ENCODE measurements around the gene TMEM233. TPM values are rescaled to one million over a fixed set of nuclear protein-coding genes. Genes with fewer than 3 reads are reported as not detected.

TMEM233 gene
- total and polyA plus RNA-seq, 10 of the 15 experiments (the other 5 are each of a cell fraction or from before 2014, with no cell fraction given): not detected

DNA sequence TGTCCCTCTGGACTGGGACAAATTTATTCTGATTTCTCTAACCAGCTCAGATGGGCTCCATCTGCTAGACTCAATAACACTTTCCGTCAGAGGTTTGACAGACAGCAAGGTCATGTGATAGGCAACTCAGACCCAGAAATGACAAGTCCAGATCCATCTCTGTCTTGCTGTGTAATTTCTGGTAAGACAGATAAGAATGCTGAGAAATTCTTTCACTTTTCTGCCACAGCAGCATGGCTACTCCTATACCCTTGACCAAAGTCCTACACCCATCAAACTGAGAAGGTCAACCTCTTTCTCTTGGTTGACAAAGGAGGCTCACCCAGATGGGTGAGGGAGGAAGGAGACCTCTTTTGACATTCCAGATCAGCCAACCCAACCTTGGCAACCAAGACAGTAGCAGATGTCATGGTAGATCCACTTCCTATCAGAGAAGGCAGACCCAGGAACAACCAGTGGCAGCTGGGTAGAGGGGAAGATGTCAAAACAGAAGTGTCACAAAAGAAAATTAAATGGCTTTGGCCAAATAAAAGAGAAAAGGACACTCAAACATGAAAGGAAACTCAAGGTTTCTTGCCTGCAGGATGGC is 37.5 kb downstream of the TMEM233 start:
- no peak overlapping the region for H3K9ac ChIP-seq (ENCODE audit: control insufficient read depth, insufficient read depth, low read length)
- no peak overlapping the region for H2AFZ ChIP-seq (ENCODE audit: control insufficient read depth, low read depth, low read length)
- no peak for ATAC-seq
- H4K20me1 ChIP-seq (ENCODE audit: control insufficient read depth, insufficient read depth): no peaks in the 10 kb centered on the region; the same call in 1 of the 2 replicates
- no peak for TF ChIP-seq TCF12 (IDR thresholded peaks at IDR 0.05; ENCODE audit: low read depth, low read length)
- no peak for TF ChIP-seq MYB (IDR thresholded peaks at IDR 0.05; ENCODE audit: borderline replicate concordance, low read depth, low read length)
- no peak for TF ChIP-seq CBFB (IDR thresholded peaks at IDR 0.05; ENCODE audit: low read depth)
- TF ChIP-seq, protein P1, sequence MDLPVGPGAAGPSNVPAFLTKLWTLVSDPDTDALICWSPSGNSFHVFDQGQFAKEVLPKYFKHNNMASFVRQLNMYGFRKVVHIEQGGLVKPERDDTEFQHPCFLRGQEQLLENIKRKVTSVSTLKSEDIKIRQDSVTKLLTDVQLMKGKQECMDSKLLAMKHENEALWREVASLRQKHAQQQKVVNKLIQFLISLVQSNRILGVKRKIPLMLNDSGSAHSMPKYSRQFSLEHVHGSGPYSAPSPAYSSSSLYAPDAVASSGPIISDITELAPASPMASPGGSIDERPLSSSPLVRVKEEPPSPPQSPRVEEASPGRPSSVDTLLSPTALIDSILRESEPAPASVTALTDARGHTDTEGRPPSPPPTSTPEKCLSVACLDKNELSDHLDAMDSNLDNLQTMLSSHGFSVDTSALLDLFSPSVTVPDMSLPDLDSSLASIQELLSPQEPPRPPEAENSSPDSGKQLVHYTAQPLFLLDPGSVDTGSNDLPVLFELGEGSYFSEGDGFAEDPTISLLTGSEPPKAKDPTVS (IDR thresholded peaks at IDR 0.05; ENCODE audit: low read depth, low read length): no peak
- no peak for TF ChIP-seq SRF (IDR thresholded peaks at IDR 0.05; ENCODE audit: low read depth in 2 of 2, low read length in 2 of 2)
- TF ChIP-seq ZBTB11 (CRISPR knock-in tag; IDR thresholded peaks at IDR 0.05): no peak
- no peak for TF ChIP-seq MXI1 (IDR thresholded peaks at IDR 0.05; ENCODE audit: low read depth, low read length)
- TF ChIP-seq SIX5 (IDR thresholded peaks at IDR 0.05; ENCODE audit: low read depth, low read length, severe bottlenecking): no peak
- no peak for TF ChIP-seq ZNF622 (IDR thresholded peaks at IDR 0.05)
- TF ChIP-seq TAF1 (IDR thresholded peaks at IDR 0.05; ENCODE audit: borderline replicate concordance, low read depth, low read length): no peak
- no peak overlapping the region for H3K27ac ChIP-seq (ENCODE audit: control insufficient read depth, insufficient read depth)
- H3K27me3 ChIP-seq (replicated peaks in 1 of 2; ENCODE audit: control insufficient read depth in 2 of 2, insufficient read depth in 2 of 2, low read length in 1 of 2): no peaks in the 10 kb centered on the region; a peak in 1 of 4 replicates
- no peak for FAIRE-seq
- ChIA-PET RAD21 (ENCODE audit: unreplicated experiment) (no interaction called here), POLR2A (no interaction called here), CTCF (no interaction called here), SMC1A (ENCODE audit: uncharacterized antibody, unreplicated experiment) (no interaction called here)
- in situ Hi-C loops (cut with MboI) (no loop called here), intact Hi-C loops (cut with micrococcal nuclease; ENCODE audit: unreplicated experiment) (no loop called here)
- DNase-seq (ENCODE audit: low read depth, low spot score): no peak
- WGBS (ENCODE audit: insufficient coverage, insufficient replicate concordance, low lambda C conversion rate, missing lambda C conversion rate): 47% methylated on average over 1 of the region's 1 CpG
- H3K79me2 ChIP-seq (ENCODE audit: control insufficient read depth, insufficient read depth, low read length): no peaks in the 10 kb centered on the region
- H3K9me3 ChIP-seq (replicated peaks; ENCODE audit: control insufficient read depth, insufficient read depth, low read length): no peaks in the 10 kb centered on the region
- no TSS peak for BruUV-seq (replicated peaks)
- no peak overlapping the region for H3K4me3 ChIP-seq
- H3K4me2 ChIP-seq (ENCODE audit: control insufficient read depth, insufficient read depth): no peak overlapping the region
- H3K36me3 ChIP-seq (ENCODE audit: control insufficient read depth in 2 of 2, insufficient read depth in 2 of 2, low read length in 1 of 2): no peaks in the 10 kb centered on the region
- no peaks in the 10 kb centered on the region for H3K4me1 ChIP-seq (ENCODE audit: control insufficient read depth, insufficient read depth, low read length)

Measured in GM12878 (cell line).